H1 (cell line): ENCODE data around the gene SH2D1B. TPM values are rescaled to one million over a fixed set of nuclear protein-coding genes. Genes with fewer than 3 reads are reported as not detected.

Source experiments
- CTCF ChIA-PET: fragments of 300-600 bp; sonication (Branson Sonifier 250); formaldehyde crosslinking; loops from one replicate; lab custom pipeline; 2021; ENCODE audit not compliant: partially characterized antibody; lab: Charles Lee
- POLR2A ChIA-PET: fragments of 300-600 bp; sonication (Branson Sonifier 250); formaldehyde crosslinking; loops from one replicate; lab custom pipeline; 2021; ENCODE audit warnings: inconsistent platforms; ENCODE audit not compliant: partially characterized antibody; lab: Charles Lee
- DNase-seq, 2 experiments: peaks; one replicate each; pipeline versions ENCODE4 v3.0.0 to v3.0.0-alpha.2; 2010 to 2022; ENCODE audit warnings: low spot score in 2 of 2, low read depth in 1 of 2, mixed read lengths in 1 of 2
- FAIRE-seq: peaks from 2 replicates; lab custom pipeline; 2011; peaks lifted over from hg19 to GRCh38; lab: Jason Lieb, UNC
- H2AFZ ChIP-seq: 2 replicates; pipeline ENCODE4 v1.8.1; 2012; ENCODE audit warnings: low read length, inconsistent platforms
- H2AK5ac ChIP-seq: 2 replicates; pipeline ENCODE4 v1.6.1; 2013; ENCODE audit warnings: low read depth, low read length
- H2BK120ac ChIP-seq: replicated peaks from 2 replicates; pipeline ENCODE3; 2013; ENCODE audit warnings: low read depth, low read length, inconsistent platforms
- H2BK12ac ChIP-seq: 2 replicates; pipeline ENCODE4 v1.6.1; 2013; ENCODE audit warnings: low read depth, low read length
- H2BK15ac ChIP-seq: 2 replicates; pipeline ENCODE4 v1.6.1; 2013; ENCODE audit warnings: low read length
- H2BK20ac ChIP-seq: 2 replicates; pipeline ENCODE4 v1.6.1; 2013; ENCODE audit warnings: low read length
- H2BK5ac ChIP-seq: 2 replicates; pipeline ENCODE4 v1.6.1; 2013; ENCODE audit warnings: low read depth, low read length
- H3K14ac ChIP-seq: 2 replicates; pipeline ENCODE4 v1.6.1; 2013; ENCODE audit warnings: inconsistent platforms; ENCODE audit not compliant: insufficient read length
- H3K18ac ChIP-seq: 2 replicates; pipeline ENCODE4 v1.6.1; 2013; ENCODE audit warnings: low read length; ENCODE audit errors: extremely low read depth
- H3K23ac ChIP-seq: 2 replicates; pipeline ENCODE4 v1.6.1; 2013; ENCODE audit warnings: inconsistent platforms; ENCODE audit not compliant: insufficient read length
- H3K23me2 ChIP-seq: 2 replicates; pipeline ENCODE4 v1.6.1; 2013; ENCODE audit warnings: low read depth, low read length
- H3K27ac ChIP-seq: 2 replicates; pipeline ENCODE4 v1.6.1; 2011; ENCODE audit warnings: low read depth, low read length, inconsistent platforms
- H3K27me3 ChIP-seq, 4 experiments: replicated peaks in 1 of 4; 1 replicate in 1 of 4; 2 replicates in 3 of 4; pipeline versions ENCODE4 v1.6.1 to v1.8.1; 2011 to 2013; ENCODE audit warnings: low read length in 3 of 4, mild to moderate bottlenecking in 3 of 4, inconsistent platforms in 2 of 4, mixed read lengths in 2 of 4, moderate library complexity in 1 of 4; ENCODE audit not compliant: control insufficient read depth in 3 of 4, insufficient read depth in 3 of 4; ENCODE audit errors: extremely low read depth in 1 of 4
- H3K36me3 ChIP-seq, 4 experiments: 2 replicates each; pipeline versions ENCODE4 v1.6.1 to v1.8.1; 2011 to 2013; ENCODE audit warnings: mild to moderate bottlenecking in 4 of 4, low read length in 3 of 4, moderate library complexity in 2 of 4, control low read depth in 1 of 4, inconsistent platforms in 1 of 4; ENCODE audit not compliant: insufficient read depth in 4 of 4, control insufficient read depth in 2 of 4
- H3K4ac ChIP-seq: replicated peaks from 2 replicates; pipeline ENCODE3; 2013; ENCODE audit warnings: low read length, low read depth, mixed read lengths, inconsistent platforms; ENCODE audit not compliant: insufficient read length
- H3K4me1 ChIP-seq, 4 experiments: replicated peaks in 1 of 4; 1 replicate in 1 of 4; 2 replicates in 3 of 4; pipeline versions ENCODE4 v1.6.1 to v1.8.1; 2011 to 2013; ENCODE audit warnings: low read length in 3 of 4, inconsistent platforms in 2 of 4, mixed read lengths in 1 of 4; ENCODE audit not compliant: insufficient read depth in 4 of 4, control insufficient read depth in 3 of 4
- H3K4me2 ChIP-seq, 2 experiments: 2 replicates each; pipeline versions ENCODE4 v1.6.1 to v1.8.1; 2011 to 2013; ENCODE audit warnings: low read depth in 2 of 2, low read length in 2 of 2, control low read depth in 1 of 2, inconsistent platforms in 1 of 2, mild to moderate bottlenecking in 1 of 2; ENCODE audit not compliant: insufficient read depth in 1 of 2
- H3K4me3 ChIP-seq, 4 experiments: fragments of 200-600, 300-600 bp in 1 of 4; sonication (generic), shearing (Covaris generic), sonication (Bioruptor Twin) in 1 of 4; 2 replicates each; pipeline versions ENCODE4 v1.5.1 to v1.8.1; 2011 to 2016; ENCODE audit warnings: low read length in 4 of 4, low read depth in 3 of 4, control low read depth in 2 of 4, inconsistent platforms in 2 of 4, mild to moderate bottlenecking in 2 of 4, mixed read lengths in 1 of 4, moderate library complexity in 1 of 4; ENCODE audit not compliant: insufficient read depth in 2 of 4; ENCODE audit errors: extremely low read depth in 1 of 4
- H3K56ac ChIP-seq: replicated peaks from 2 replicates; pipeline ENCODE3; 2013; ENCODE audit warnings: low read depth, mild to moderate bottlenecking, mixed read lengths, low read length, inconsistent platforms; ENCODE audit not compliant: insufficient read length
- H3K79me1 ChIP-seq: 2 replicates; pipeline ENCODE4 v1.6.1; 2013; ENCODE audit warnings: low read depth, low read length, control low read depth
- H3K79me2 ChIP-seq, 2 experiments: 2 replicates each; pipeline versions ENCODE4 v1.6.1 to v1.8.1; 2012 to 2013; ENCODE audit warnings: low read length in 2 of 2, mild to moderate bottlenecking in 2 of 2, inconsistent platforms in 1 of 2; ENCODE audit not compliant: insufficient read depth in 2 of 2, control insufficient read depth in 1 of 2
- H3K9ac ChIP-seq, 4 experiments: replicated peaks in 1 of 4; 1 replicate in 1 of 4; 2 replicates in 3 of 4; pipeline versions ENCODE4 v1.6.1 to v1.8.1; 2011 to 2013; ENCODE audit warnings: low read depth in 3 of 4, low read length in 3 of 4, control low read depth in 2 of 4, mild to moderate bottlenecking in 2 of 4, moderate library complexity in 2 of 4, inconsistent platforms in 1 of 4; ENCODE audit errors: extremely low read depth in 1 of 4
- H3K9me3 ChIP-seq, 2 experiments: 2 replicates each; pipeline versions ENCODE4 v1.6.1 to v1.8.1; 2012 to 2013; ENCODE audit warnings: mild to moderate bottlenecking in 2 of 2, moderate library complexity in 2 of 2, control low read depth in 1 of 2, inconsistent platforms in 1 of 2, low read depth in 1 of 2, low read length in 1 of 2, mixed read lengths in 1 of 2; ENCODE audit not compliant: insufficient read depth in 2 of 2
- H4K20me1 ChIP-seq, 2 experiments: replicated peaks in 1 of 2; 2 replicates each; pipeline versions ENCODE3 to v1.8.1; 2011 to 2013; ENCODE audit warnings: inconsistent platforms in 2 of 2, low read length in 2 of 2, mild to moderate bottlenecking in 1 of 2; ENCODE audit not compliant: insufficient read depth in 2 of 2, control insufficient read depth in 1 of 2
- H4K5ac ChIP-seq: 2 replicates; pipeline ENCODE4 v1.6.1; 2013; ENCODE audit warnings: low read length, low read depth, mixed read lengths, inconsistent platforms; ENCODE audit not compliant: insufficient read length
- H4K8ac ChIP-seq: 2 replicates; pipeline ENCODE4 v1.8.0; 2013; ENCODE audit warnings: mild to moderate bottlenecking, moderate library complexity, low read length, inconsistent platforms; ENCODE audit not compliant: insufficient read depth; ENCODE audit errors: extremely low read depth
- H4K91ac ChIP-seq: replicated peaks from 2 replicates; pipeline ENCODE3; 2013; ENCODE audit warnings: low read length, mixed read lengths, inconsistent platforms; ENCODE audit not compliant: insufficient read length
- ATF3 ChIP-seq: IDR thresholded peaks from 2 replicates; pipeline ENCODE4 v1.6.1; 2011; ENCODE audit warnings: low read depth, mild to moderate bottlenecking, low read length; ENCODE audit not compliant: insufficient read depth
- BCL11A ChIP-seq, 2 experiments: IDR thresholded peaks; one replicate each; pipeline ENCODE4 v1.6.1; 2011; ENCODE audit warnings: low read depth in 2 of 2, low read length in 2 of 2, mild to moderate bottlenecking in 2 of 2
- CBX8 ChIP-seq: fragments of 300-800, 300-1000 bp; sonication (generic); IDR thresholded peaks from 2 replicates; pipeline ENCODE4 v1.7.1; 2016; ENCODE audit warnings: low read depth, low read length, borderline replicate concordance
- CHD1 ChIP-seq: IDR thresholded peaks from 2 replicates; pipeline ENCODE4 v1.6.1; 2012; ENCODE audit warnings: low read depth, low read length, improper control_type of control experiment
- CHD2 ChIP-seq: IDR thresholded peaks from 2 replicates; pipeline ENCODE4 v1.6.1; 2012; ENCODE audit warnings: low read length, improper control_type of control experiment
- KDM1A ChIP-seq: fragments of 200-600, 300-600 bp; sonication (generic); IDR thresholded peaks from 2 replicates; pipeline ENCODE4 v1.7.1; 2016; ENCODE audit warnings: mild to moderate bottlenecking, low read length, borderline replicate concordance
- KDM4A ChIP-seq: IDR thresholded peaks from one replicate; pipeline ENCODE4 v1.7.1; 2012; ENCODE audit warnings: low read depth, mild to moderate bottlenecking, moderate library complexity, low read length, inconsistent platforms; ENCODE audit not compliant: severe bottlenecking
- KDM5A ChIP-seq: fragments of 200-600 bp; IDR thresholded peaks from 2 replicates; pipeline ENCODE4 v1.7.1; 2012; ENCODE audit warnings: mild to moderate bottlenecking, low read length, inconsistent platforms, mixed read lengths
- MAX ChIP-seq: IDR thresholded peaks from 2 replicates; pipeline ENCODE4 v1.6.1; 2012; ENCODE audit warnings: inconsistent platforms
- NANOG ChIP-seq: IDR thresholded peaks from 2 replicates; pipeline ENCODE4 v1.6.1; 2011; ENCODE audit warnings: low read length, low read depth, mild to moderate bottlenecking, inconsistent platforms; ENCODE audit not compliant: insufficient read depth, poor library complexity, severe bottlenecking
- SIX5 ChIP-seq: IDR thresholded peaks from 2 replicates; pipeline ENCODE4 v1.6.1; 2011; ENCODE audit warnings: mild to moderate bottlenecking, low read depth, low read length
- SRF ChIP-seq: IDR thresholded peaks from 2 replicates; pipeline ENCODE4 v1.6.1; 2011; ENCODE audit warnings: mild to moderate bottlenecking, low read depth, low read length, moderate library complexity
- WGBS, 2 experiments: shearing (Covaris generic) in 1 of 2; methylation state at CpG; one replicate each; pipeline versions ENCODE4 v1.1.6 to v1.1.7; 2013 to 2015; ENCODE audit warnings: low lambda C conversion rate in 2 of 2, mixed read lengths in 2 of 2, inconsistent platforms in 1 of 2, low coverage in 1 of 2, missing lambda C conversion rate in 1 of 2; ENCODE audit not compliant: insufficient replicate concordance in 2 of 2, insufficient coverage in 1 of 2, insufficient read length in 1 of 2; ENCODE audit errors: extremely low coverage in 1 of 2, missing lambda C conversion rate in 1 of 2; 5-methylcytosine and 5-hydroxymethylcytosine counted together
- polyA plus RNA-seq, 7 experiments: library from polyadenylated mRNA; depleted of rRNA in 3 of 7; stranded (reverse) in 5 of 7; unstranded in 2 of 7; fragments of >200 nt in 5 of 7; fragments of 200-250 nt in 2 of 7; gene quantifications; 1 replicate in 5 of 7; 2 replicates in 1 of 7; 4 replicates in 1 of 7; pipeline versions ENCODE4 v1.2.1 to v1.2.3, GENCODE V29; 2011 to 2013; ENCODE audit warnings: missing spikeins in 2 of 7, mixed read lengths in 2 of 7
- total RNA-seq: library from RNA; stranded (reverse); fragmentation: NEBNext Ultra II Directional; extraction: Animal tissue kit (Norgen Biotek cat#: 25700); gene quantifications from 2 replicates; pipeline ENCODE4 v1.2.1, GENCODE V29; 2021

Gene SH2D1B
- total and polyA plus RNA-seq, 2 of the 8 experiments (the other 6 are each of a cell fraction or from before 2014, with no cell fraction given): not detected

GRCh38 chr1:162383091-162383490, 28.8 kb downstream of the SH2D1B start:
- H3K36me3 ChIP-seq: peaks cover 0 to 5% (median 2%) of the 10 kb centered on the region in 4 experiments; a peak in 1 of 8 replicates
- no peak overlapping the region for H4K91ac ChIP-seq
- H3K9me3 ChIP-seq: no peaks in the 10 kb centered on the region
- no peak overlapping the region for H2AFZ ChIP-seq
- 0 out of 7 replicates have a peak, but pooled peaks cover 0 to under 1% (median 0%) of the 10 kb centered on the region in 4 experiments for H3K4me1 ChIP-seq
- 96% methylated on average over 6 of the region's 6 CpGs; no CpG with 5 or more reads in 1 of the 2 experiments for WGBS, 2 experiments
- DNase-seq (no peak), FAIRE-seq (no peak)
- no peak overlapping the region for H4K5ac ChIP-seq
- no peak overlapping the region for H3K4me2 ChIP-seq
- H3K4ac ChIP-seq: no peak overlapping the region
- no peak overlapping the region for H3K27ac ChIP-seq
- H3K79me2 ChIP-seq: no peaks in the 10 kb centered on the region
- H3K18ac ChIP-seq: no peak overlapping the region
- H2AK5ac ChIP-seq: no peak overlapping the region
- H4K8ac ChIP-seq: no peak overlapping the region
- no peak overlapping the region for H2BK12ac ChIP-seq
- no peak overlapping the region for H3K56ac ChIP-seq
- H2BK15ac ChIP-seq: no peak overlapping the region
- no peak overlapping the region for H3K14ac ChIP-seq
- ChIA-PET CTCF (interaction anchor here (0.6 to 8.1 kb wide), 7 partner anchors 9 to 346 kb away, joined by 3 to 44 read pairs (median 4); no protein-coding TSS in a partner anchor), POLR2A (interaction anchor here (1.1 kb wide), 1 partner anchor 16 kb away, joined by 3 read pairs; no protein-coding TSS in a partner anchor)
- H3K23ac ChIP-seq: no peak overlapping the region
- no peak overlapping the region for H2BK20ac ChIP-seq
- no peak overlapping the region for H2BK120ac ChIP-seq
- H3K79me1 ChIP-seq: no peaks in the 10 kb centered on the region
- H3K4me3 ChIP-seq: no peak overlapping the region
- H2BK5ac ChIP-seq: no peak overlapping the region
- H3K9ac ChIP-seq: no peak overlapping the region
- no peaks in the 10 kb centered on the region for H3K27me3 ChIP-seq
- H4K20me1 ChIP-seq: no peaks in the 10 kb centered on the region
- H3K23me2 ChIP-seq: no peaks in the 10 kb centered on the region
- no peak for TF ChIP-seq SIX5
- no peak for TF ChIP-seq SRF
- TF ChIP-seq BCL11A (IDR thresholded peaks at IDR 0.05; ENCODE audit: low read depth in 2 of 2, low read length in 2 of 2): no peak
- no peak for TF ChIP-seq KDM1A
- no peak for TF ChIP-seq CHD1
- TF ChIP-seq CHD2: no peak
- TF ChIP-seq KDM4A: no peak
- TF ChIP-seq ATF3: no peak
- TF ChIP-seq KDM5A: no peak
- TF ChIP-seq NANOG: no peak
- TF ChIP-seq CBX8: no peak
- no peak for TF ChIP-seq MAX
